GM12891 (cell line): ENCODE measurements around the gene FSTL4.

Experiments
- PAX5 ChIP-seq: IDR thresholded peaks from 2 replicates; pipeline ENCODE4 v1.6.1; 2011; ENCODE audit warnings: low read length, moderate library complexity, mild to moderate bottlenecking; ENCODE audit not compliant: insufficient read depth, severe bottlenecking
- POLR2A ChIP-seq: IDR thresholded peaks from 2 replicates; pipeline ENCODE4 v1.6.1; 2011; ENCODE audit warnings: low read depth, low read length, control low read depth
- POLR2AphosphoS5 ChIP-seq: IDR thresholded peaks from 2 replicates; pipeline ENCODE4 v1.6.1; 2011; ENCODE audit warnings: low read depth, low read length, control low read depth
- POU2F2 ChIP-seq: IDR thresholded peaks from 2 replicates; pipeline ENCODE4 v1.6.1; 2011; ENCODE audit warnings: low read depth, mild to moderate bottlenecking, control low read depth, low read length, moderate library complexity
- SPI1 ChIP-seq: IDR thresholded peaks from 2 replicates; pipeline ENCODE4 v1.6.1; 2011; ENCODE audit warnings: low read depth, low read length, control low read depth
- TAF1 ChIP-seq: IDR thresholded peaks from 2 replicates; pipeline ENCODE4 v1.6.1; 2011; ENCODE audit warnings: low read depth, low read length, control low read depth

GRCh38 chr5:133582971-133583370 lies 29.4 kb downstream of the FSTL4 start:
- no peak for TF ChIP-seq POLR2AphosphoS5
- no peak for TF ChIP-seq POLR2A
- TF ChIP-seq TAF1 = no peak
- no peak for TF ChIP-seq POU2F2
- no peak for TF ChIP-seq PAX5
- TF ChIP-seq SPI1 = no peak
